Measurements from ENCODE around the gene POC5. TPM values are rescaled to one million over a fixed set of nuclear protein-coding genes. Genes with fewer than 3 reads are reported as not detected.

The POC5 gene
- total RNA-seq, 4 donors from 2014 or later, result 10.9 to 21.6 (median 11.4) TPM

DNA sequence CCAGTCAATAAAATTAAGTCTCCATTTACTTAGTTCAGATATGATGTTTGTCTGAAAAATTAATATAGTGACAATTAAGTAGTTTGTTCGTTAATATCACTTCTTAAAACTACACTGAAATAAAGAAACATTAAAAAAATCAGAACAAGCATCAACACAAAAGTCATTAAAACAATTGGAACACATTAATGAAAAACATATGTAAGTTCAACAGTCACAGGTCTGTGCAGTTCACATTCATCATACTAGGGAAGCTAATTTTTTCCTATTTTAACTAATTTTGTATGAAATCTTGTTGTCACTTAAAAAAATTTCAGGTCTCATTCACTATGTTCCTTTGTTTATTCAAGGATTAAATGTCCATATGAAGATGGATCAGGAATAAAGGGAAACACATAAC is 22.5 kb downstream of the POC5 start:
- Histone ChIP-seq H3K27me3 (no peaks in the 10 kb centered on the region), H3K36me3 (peaks cover 26% of the 10 kb centered on the region), H3K27ac (no peak overlapping the region), H3K9me3 (no peaks in the 10 kb centered on the region), H3K4me1 (no peaks in the 10 kb centered on the region), H3K4me3 (no peak overlapping the region)
- DNase-seq (ENCODE audit: low spot score in 2 of 2), result no peak
- WGBS, result 86% methylated on average over 1 of the region's 1 CpG
- TF ChIP-seq, protein P1, sequence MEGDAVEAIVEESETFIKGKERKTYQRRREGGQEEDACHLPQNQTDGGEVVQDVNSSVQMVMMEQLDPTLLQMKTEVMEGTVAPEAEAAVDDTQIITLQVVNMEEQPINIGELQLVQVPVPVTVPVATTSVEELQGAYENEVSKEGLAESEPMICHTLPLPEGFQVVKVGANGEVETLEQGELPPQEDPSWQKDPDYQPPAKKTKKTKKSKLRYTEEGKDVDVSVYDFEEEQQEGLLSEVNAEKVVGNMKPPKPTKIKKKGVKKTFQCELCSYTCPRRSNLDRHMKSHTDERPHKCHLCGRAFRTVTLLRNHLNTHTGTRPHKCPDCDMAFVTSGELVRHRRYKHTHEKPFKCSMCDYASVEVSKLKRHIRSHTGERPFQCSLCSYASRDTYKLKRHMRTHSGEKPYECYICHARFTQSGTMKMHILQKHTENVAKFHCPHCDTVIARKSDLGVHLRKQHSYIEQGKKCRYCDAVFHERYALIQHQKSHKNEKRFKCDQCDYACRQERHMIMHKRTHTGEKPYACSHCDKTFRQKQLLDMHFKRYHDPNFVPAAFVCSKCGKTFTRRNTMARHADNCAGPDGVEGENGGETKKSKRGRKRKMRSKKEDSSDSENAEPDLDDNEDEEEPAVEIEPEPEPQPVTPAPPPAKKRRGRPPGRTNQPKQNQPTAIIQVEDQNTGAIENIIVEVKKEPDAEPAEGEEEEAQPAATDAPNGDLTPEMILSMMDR (IDR thresholded peaks at IDR 0.05), result no peak
- no peak for TF ChIP-seq EP300 (IDR thresholded peaks at IDR 0.05)
- TF ChIP-seq POLR2A (IDR thresholded peaks at IDR 0.05), result no peak
- TF ChIP-seq POLR2AphosphoS5 (IDR thresholded peaks at IDR 0.05), result no peak

DNA sequence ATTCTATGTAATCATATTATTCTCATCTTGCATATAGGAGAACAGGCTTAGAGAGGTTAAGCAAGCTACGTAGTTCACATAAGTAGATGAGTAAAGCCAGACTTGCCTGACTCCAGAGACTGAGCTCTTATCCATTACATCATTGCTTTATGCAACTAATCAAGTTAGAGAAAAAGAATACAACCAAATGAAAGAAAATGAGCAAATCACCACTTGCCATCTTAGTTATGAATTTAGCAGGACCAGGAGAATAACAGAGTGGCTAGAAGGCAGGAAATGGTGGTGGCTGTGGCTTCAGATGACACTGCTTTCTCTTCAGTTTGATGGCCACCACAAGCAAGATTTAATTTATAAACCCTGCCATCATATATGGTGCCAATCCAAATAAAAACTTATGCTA is 26.6 kb downstream of the POC5 start:
- no peak overlapping the region for H3K27ac ChIP-seq
- H3K4me1 ChIP-seq, result no peaks in the 10 kb centered on the region
- H3K4me3 ChIP-seq, result no peak overlapping the region
- no peak for TF ChIP-seq POLR2AphosphoS5 (IDR thresholded peaks at IDR 0.05)
- no peak for TF ChIP-seq POLR2A (IDR thresholded peaks at IDR 0.05)
- TF ChIP-seq EP300 (IDR thresholded peaks at IDR 0.05), result no peak
- TF ChIP-seq, protein P1 (IDR thresholded peaks at IDR 0.05), result no peak
- DNase-seq (ENCODE audit: low spot score in 2 of 2), result no peak
- no peaks in the 10 kb centered on the region for H3K9me3 ChIP-seq
- no peaks in the 10 kb centered on the region for H3K27me3 ChIP-seq
- 92% methylated on average over 1 of the region's 1 CpG for WGBS
- peaks cover 44% of the 10 kb centered on the region for H3K36me3 ChIP-seq

DNA sequence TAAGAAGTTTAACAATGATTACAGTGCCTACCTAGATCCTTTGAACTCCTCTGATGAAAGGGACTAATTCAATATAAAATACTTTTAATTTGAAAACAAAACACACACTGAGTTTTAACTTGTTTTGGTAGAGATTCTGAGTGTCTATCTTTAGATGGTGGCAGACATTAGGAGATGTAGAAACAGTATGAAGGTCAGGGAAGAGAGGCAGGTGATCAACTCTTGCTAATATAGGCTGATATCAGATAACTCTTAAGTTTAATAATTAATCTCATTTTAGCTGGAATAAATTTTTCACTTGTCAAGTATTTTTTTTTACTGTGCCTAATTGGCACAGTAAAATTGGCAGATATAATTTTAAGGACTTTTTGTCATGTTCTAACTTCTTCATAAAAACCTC is 30.8 kb downstream of the POC5 start:
- no peak overlapping the region for H3K4me3 ChIP-seq
- H3K27me3 ChIP-seq, result no peaks in the 10 kb centered on the region
- H3K27ac ChIP-seq, result no peak overlapping the region
- no peaks in the 10 kb centered on the region for H3K4me1 ChIP-seq
- H3K36me3 ChIP-seq, result peaks cover 54% of the 10 kb centered on the region
- TF ChIP-seq POLR2AphosphoS5 (IDR thresholded peaks at IDR 0.05) (no peak), POLR2A (IDR thresholded peaks at IDR 0.05) (no peak), EP300 (IDR thresholded peaks at IDR 0.05) (no peak)
- TF ChIP-seq, protein P1 (IDR thresholded peaks at IDR 0.05), result no peak
- DNase-seq (ENCODE audit: low spot score in 2 of 2), result no peak
- no peaks in the 10 kb centered on the region for H3K9me3 ChIP-seq

DNA sequence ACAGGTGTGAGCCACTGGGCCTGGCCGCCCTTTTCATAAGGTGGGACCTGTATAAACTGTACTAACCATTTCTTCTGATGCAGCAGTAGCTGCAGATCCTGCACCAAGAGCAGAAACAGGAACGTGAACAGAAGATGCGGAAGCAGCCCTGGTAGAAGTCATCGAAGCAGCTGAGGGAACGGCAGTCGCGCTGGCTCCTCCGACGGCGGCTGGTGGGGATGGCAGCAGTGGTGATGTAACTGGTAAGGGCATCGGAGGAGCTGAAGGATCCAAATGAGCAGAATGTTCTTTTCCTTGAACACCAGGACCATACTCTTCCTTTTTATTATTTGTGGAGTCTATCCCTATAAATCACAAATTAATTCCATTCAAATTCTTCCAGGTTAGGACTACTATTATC is 32.1 kb downstream of the POC5 start:
- no peak overlapping the region for H3K27ac ChIP-seq
- H3K27me3 ChIP-seq, result no peaks in the 10 kb centered on the region
- TF ChIP-seq EP300 (IDR thresholded peaks at IDR 0.05) (no peak), POLR2AphosphoS5 (IDR thresholded peaks at IDR 0.05) (no peak), POLR2A (IDR thresholded peaks at IDR 0.05) (no peak)
- TF ChIP-seq, protein P1 (IDR thresholded peaks at IDR 0.05), result no peak
- peaks cover 47% of the 10 kb centered on the region for H3K36me3 ChIP-seq
- no peak overlapping the region for H3K4me3 ChIP-seq
- 99% methylated on average over 11 of the region's 11 CpGs for WGBS
- H3K4me1 ChIP-seq, result peaks cover 5% of the 10 kb centered on the region
- DNase-seq (ENCODE audit: low spot score in 2 of 2), result no peak
- H3K9me3 ChIP-seq, result no peaks in the 10 kb centered on the region

DNA sequence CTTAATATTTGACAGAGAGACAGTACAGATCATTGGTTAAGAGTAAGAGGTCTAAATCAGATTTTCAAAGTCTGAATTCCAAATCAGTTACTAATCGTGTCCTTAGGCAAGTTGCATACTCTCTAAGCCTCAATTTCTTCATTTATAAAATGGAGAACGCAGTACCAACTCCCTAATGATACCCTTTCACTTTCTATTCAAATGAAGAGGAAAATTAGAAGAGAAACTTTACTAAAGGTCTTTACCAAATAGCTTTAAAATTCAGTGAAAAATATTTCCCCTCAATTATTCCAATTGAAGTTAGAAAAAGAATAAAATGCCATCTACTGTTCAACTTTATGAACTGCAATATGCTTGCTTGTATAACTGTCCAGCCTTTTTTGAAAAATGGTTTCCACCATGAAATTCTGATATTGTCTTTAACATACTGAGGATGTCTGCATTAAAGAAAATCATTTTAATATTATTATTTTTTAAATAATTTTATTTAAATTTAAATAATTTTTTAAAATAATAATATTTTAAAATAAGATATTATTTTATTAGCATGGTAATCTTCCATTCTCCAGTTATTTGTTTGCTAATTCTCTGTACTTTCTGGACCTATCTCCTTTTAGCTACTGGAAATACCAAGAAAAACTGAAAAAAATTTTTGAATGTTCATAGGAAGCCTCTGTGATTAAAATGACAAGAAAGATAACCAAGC is 36.0 kb downstream of the POC5 start:
- H3K36me3 ChIP-seq, result peaks cover 21% of the 10 kb centered on the region
- H3K27me3 ChIP-seq, result no peaks in the 10 kb centered on the region
- TF ChIP-seq, protein P1 (IDR thresholded peaks at IDR 0.05), result peak; percentile 16 to 70
- TF ChIP-seq EP300 (IDR thresholded peaks at IDR 0.05), result no peak
- no peaks in the 10 kb centered on the region for H3K9me3 ChIP-seq
- H3K27ac ChIP-seq, result no peak overlapping the region
- no peak overlapping the region for H3K4me3 ChIP-seq
- H3K4me1 ChIP-seq, result peaks cover 5% of the 10 kb centered on the region
- DNase-seq (ENCODE audit: low spot score in 2 of 2), result no peak
- WGBS, result 22% methylated on average over 2 of the region's 2 CpGs

All from suprapubic skin (tissue), 4 donors.